ENCODE data around the gene ZNF511. TPM values are rescaled to one million over a fixed set of nuclear protein-coding genes. Genes with fewer than 3 reads are reported as not detected.
A peak's percentile ranks its signal among the peaks of the same experiment; 100 is the strongest.

ZNF511 gene
- total and polyA plus RNA-seq, 7 donors: 43.2 to 64.2 (median 48.9) TPM

DNA sequence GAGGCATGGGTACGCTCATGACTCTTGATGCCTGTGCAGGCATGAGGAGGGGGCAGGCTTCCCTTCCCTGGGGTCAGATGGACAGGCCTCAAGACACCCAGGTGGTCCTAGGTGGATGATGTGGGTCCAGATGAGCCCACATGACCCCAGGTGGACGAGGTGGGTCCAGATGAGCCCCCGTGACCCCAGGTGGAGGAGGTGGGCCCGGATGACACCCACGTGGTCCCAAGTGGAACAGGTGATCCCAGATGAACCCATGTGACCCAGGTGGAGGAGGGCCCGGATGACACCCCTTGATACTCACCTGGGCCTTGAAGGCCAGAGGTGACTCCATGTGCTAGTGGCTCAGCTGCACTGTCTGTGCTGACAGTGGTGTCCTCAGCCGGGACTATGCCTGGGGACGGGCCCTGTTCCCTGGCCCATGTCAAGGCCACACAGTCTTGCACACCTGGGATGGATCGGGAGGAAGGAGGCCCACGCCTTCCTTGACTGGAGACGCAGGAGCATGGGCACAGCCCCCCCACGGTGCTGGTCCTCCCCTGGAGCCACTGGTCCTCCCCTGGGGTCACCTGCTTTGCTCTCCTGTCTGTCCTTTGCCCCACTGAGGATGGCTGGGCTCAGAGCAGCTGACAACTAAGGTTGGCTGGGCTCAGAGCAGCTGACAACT, 41.7 kb downstream of the ZNF511 start:
- ATAC-seq (no peak), DNase-seq (peak in 1 of 2 donors; percentile 39)
- Histone ChIP-seq H3K36me3 (ENCODE audit: insufficient read depth in 1 of 2, low read depth in 1 of 2) (no peaks in the 10 kb centered on the region), H3K4me3 (no peak overlapping the region), H3K27me3 (ENCODE audit: insufficient read depth in 3 of 3, low read length in 2 of 3) (peaks cover 0 to 46% (median 7%) of the 10 kb centered on the region in 3 donors), H3K4me1 (no peaks in the 10 kb centered on the region), H3K9me3 (no peaks in the 10 kb centered on the region), H3K27ac (no peak overlapping the region)
- 70 to 73% (median 71%) methylated on average over 10 to 12 of the region's 12 CpGs for WGBS, 3 donors
- intact Hi-C loops (cut with DNase I): no loop called here
- TF ChIP-seq, protein P1, sequence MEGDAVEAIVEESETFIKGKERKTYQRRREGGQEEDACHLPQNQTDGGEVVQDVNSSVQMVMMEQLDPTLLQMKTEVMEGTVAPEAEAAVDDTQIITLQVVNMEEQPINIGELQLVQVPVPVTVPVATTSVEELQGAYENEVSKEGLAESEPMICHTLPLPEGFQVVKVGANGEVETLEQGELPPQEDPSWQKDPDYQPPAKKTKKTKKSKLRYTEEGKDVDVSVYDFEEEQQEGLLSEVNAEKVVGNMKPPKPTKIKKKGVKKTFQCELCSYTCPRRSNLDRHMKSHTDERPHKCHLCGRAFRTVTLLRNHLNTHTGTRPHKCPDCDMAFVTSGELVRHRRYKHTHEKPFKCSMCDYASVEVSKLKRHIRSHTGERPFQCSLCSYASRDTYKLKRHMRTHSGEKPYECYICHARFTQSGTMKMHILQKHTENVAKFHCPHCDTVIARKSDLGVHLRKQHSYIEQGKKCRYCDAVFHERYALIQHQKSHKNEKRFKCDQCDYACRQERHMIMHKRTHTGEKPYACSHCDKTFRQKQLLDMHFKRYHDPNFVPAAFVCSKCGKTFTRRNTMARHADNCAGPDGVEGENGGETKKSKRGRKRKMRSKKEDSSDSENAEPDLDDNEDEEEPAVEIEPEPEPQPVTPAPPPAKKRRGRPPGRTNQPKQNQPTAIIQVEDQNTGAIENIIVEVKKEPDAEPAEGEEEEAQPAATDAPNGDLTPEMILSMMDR (IDR thresholded peaks at IDR 0.05): no peak

DNA sequence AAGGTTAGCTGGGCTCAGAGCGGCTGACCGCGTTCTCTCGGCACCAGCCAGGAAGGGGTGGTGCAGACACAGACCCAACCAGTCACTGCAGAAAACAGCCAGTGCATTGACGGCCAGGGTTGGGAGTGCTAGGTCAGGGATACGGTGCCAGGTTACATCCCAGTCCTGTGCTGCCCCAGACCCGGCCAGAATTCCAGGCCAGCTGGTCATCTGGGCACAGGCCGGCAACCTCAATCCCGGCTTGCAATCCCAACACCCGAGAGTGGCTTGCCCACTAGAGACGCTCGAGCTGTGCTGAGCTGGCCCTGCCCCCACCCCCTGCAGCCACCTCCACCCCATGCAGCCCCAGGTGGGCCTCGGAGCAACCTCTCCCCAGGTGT, 42.2 kb downstream of the ZNF511 start:
- Histone ChIP-seq H3K27ac (no peak overlapping the region), H3K9me3 (no peaks in the 10 kb centered on the region), H3K4me3 (no peak overlapping the region), H3K27me3 (ENCODE audit: insufficient read depth in 3 of 3, low read length in 2 of 3) (peaks cover 0 to 46% (median 7%) of the 10 kb centered on the region in 3 donors), H3K4me1 (no peaks in the 10 kb centered on the region), H3K36me3 (ENCODE audit: insufficient read depth in 1 of 2, low read depth in 1 of 2) (no peaks in the 10 kb centered on the region)
- WGBS, 3 donors: 20 to 32% (median 20%) methylated on average over 13 of the region's 13 CpGs
- TF ChIP-seq, protein P1 (IDR thresholded peaks at IDR 0.05): no peak
- DNase-seq (peak in 1 of 2 donors; percentile 46), ATAC-seq (no peak)
- intact Hi-C loops (cut with DNase I): no loop called here

DNA sequence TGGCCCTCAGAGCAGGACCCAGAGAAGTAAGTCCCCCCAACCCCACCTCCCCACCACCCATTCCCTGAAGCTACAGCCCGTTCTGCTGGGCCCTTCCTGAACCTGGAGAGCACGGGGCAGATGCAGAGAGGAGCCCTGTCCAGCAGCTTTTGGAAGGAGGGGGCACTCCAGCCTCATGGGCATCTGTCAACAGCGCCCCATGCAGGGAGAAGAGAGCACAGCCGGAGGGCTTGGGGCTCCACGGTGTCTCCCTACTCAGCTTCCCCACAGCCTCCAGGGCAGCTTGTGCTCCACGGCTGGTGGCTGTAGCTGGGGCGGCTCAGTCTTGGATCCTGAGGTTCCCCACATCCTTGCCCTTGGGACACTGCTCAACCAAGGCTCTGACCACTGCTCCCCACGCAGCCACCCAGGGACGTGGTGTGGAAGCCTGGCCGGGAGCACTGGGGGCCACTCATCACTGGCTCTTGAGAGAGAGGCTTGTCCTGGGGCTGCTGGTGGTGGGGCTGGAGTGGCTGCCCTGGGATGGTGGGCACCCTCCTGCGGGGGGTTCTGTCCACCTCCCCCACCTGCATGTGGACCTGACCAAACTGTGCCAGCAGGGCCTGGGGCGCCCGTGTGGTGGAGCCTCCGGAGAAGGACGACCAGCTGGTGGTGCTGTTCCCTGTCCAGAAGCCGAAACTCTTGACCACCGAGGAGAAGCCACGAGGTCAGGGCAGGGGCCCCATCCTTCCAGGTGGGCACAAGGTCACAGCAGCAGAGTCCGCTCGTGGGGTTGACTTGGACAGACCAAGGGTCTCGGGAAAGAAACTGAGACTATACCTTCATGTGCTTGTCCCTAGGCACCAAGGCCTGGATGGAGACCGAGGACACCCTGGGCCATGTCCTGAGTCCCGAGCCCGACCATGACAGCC, 42.9 kb downstream of the ZNF511 start:
- intact Hi-C loops (cut with DNase I): no loop called here
- no peak for ATAC-seq
- Histone ChIP-seq H3K36me3 (ENCODE audit: insufficient read depth in 1 of 2, low read depth in 1 of 2) (no peaks in the 10 kb centered on the region), H3K27ac (no peak overlapping the region), H3K4me3 (no peak overlapping the region), H3K9me3 (no peaks in the 10 kb centered on the region), H3K27me3 (ENCODE audit: insufficient read depth in 3 of 3, low read length in 2 of 3) (peaks cover 0 to 41% (median 3%) of the 10 kb centered on the region in 3 donors), H3K4me1 (peaks cover 2% of the 10 kb centered on the region)
- 62 to 68% (median 67%) methylated on average over 23 to 24 of the region's 24 CpGs for WGBS, 3 donors
- TF ChIP-seq, protein P1 (IDR thresholded peaks at IDR 0.05): no peak
- DNase-seq: peak in 1 of 2 donors; percentile 49

DNA sequence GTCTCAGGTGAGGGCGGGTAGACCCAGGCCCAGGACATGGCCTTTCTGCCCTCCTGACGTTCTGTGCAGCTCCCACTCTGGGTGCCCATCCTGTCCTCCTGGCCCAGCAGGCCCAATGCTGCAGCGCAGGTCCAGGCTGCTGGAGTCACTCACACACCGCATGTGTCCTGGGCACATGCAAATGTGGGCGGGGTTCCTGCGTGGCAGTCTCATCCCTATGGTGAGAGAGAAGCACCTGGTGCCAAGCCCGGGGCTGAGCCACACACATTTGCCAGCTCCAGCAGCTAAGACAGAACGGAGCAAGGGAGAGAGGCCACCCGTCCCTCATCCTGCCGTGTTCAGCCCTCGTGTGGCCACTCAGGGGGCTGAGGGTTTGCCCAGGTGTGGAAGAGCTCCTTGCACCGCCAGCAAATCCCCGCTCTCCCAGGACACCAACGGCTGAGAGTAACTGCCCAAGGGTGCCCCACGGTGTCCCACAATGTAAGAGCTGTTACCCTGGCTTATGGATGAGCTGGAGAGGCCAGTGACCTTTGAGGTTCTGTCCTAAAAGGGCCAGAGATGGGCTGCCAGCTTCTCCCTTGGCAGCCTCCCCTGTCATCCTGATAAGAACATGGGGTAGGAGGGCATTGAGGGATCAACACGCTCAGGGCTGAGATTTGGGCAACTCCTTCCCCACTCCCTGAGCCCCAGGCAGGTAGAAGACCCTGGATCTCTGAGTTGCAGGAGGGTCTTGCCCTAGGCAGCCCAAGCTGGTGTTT, 44.7 kb downstream of the ZNF511 start:
- peak in 1 of 2 donors; percentile 32 for DNase-seq
- ATAC-seq: no peak
- 67 to 79% (median 69%) methylated on average over 16 of the region's 16 CpGs for WGBS, 3 donors
- Histone ChIP-seq H3K27me3 (ENCODE audit: insufficient read depth in 3 of 3, low read length in 2 of 3) (peaks cover 0 to 23% (median 0%) of the 10 kb centered on the region in 3 donors), H3K9me3 (no peaks in the 10 kb centered on the region), H3K4me1 (peaks cover 4% of the 10 kb centered on the region), H3K36me3 (ENCODE audit: insufficient read depth in 1 of 2, low read depth in 1 of 2) (no peaks in the 10 kb centered on the region), H3K4me3 (no peak overlapping the region), H3K27ac (no peak overlapping the region)
- intact Hi-C loops (cut with DNase I): no loop called here
- TF ChIP-seq, protein P1 (IDR thresholded peaks at IDR 0.05): no peak
